BLaER1 treated with 17β-estradiol and CSF1 and Interleukin-3, amounts not matched to agents 10 nM and 100 nM (cell line): ENCODE measurements around the gene PPP1R12C.
"Not testable (repeated sequence)": the region's sequence is repeated elsewhere in the genome, so short reads cannot be mapped to it uniquely, and the experiment has no call there.

Experiments used
- H3K27ac ChIP-seq, 11 experiments: shearing (Covaris generic); formaldehyde crosslinking; 2 replicates each; pipeline ENCODE4 v1.8.1; 2022
- H3K27me3 ChIP-seq, 11 experiments: shearing (Covaris generic); formaldehyde crosslinking; 2 replicates each; pipeline ENCODE4 v1.8.1; 2022
- H3K36me3 ChIP-seq, 11 experiments: shearing (Covaris generic); formaldehyde crosslinking; 2 replicates each; pipeline ENCODE4 v1.8.1; 2022
- H3K4me1 ChIP-seq, 10 experiments: shearing (Covaris generic); formaldehyde crosslinking; 2 replicates each; pipeline ENCODE4 v1.8.1; 2022
- H3K4me2 ChIP-seq, 11 experiments: shearing (Covaris generic); formaldehyde crosslinking; 2 replicates each; pipeline ENCODE4 v1.8.1; 2022
- H3K4me3 ChIP-seq, 10 experiments: shearing (Covaris generic); formaldehyde crosslinking; 2 replicates each; pipeline ENCODE4 v1.8.1; 2022
- H3K9ac ChIP-seq, 11 experiments: shearing (Covaris generic); formaldehyde crosslinking; 2 replicates each; pipeline ENCODE4 v1.8.1; 2022
- H3K9me3 ChIP-seq, 11 experiments: shearing (Covaris generic); formaldehyde crosslinking; replicated peaks in 1 of 11; 2 replicates each; pipeline ENCODE4 v1.8.1; 2022
- H4K20me1 ChIP-seq, 11 experiments: shearing (Covaris generic); formaldehyde crosslinking; 2 replicates each; pipeline ENCODE4 v1.8.1; 2022
- Cebpa-rat ChIP-seq, 11 experiments: shearing (Covaris generic); IDR thresholded peaks; 2 replicates each; pipeline ENCODE4 v1.8.1; 2022

PPP1R12C gene

DNA sequence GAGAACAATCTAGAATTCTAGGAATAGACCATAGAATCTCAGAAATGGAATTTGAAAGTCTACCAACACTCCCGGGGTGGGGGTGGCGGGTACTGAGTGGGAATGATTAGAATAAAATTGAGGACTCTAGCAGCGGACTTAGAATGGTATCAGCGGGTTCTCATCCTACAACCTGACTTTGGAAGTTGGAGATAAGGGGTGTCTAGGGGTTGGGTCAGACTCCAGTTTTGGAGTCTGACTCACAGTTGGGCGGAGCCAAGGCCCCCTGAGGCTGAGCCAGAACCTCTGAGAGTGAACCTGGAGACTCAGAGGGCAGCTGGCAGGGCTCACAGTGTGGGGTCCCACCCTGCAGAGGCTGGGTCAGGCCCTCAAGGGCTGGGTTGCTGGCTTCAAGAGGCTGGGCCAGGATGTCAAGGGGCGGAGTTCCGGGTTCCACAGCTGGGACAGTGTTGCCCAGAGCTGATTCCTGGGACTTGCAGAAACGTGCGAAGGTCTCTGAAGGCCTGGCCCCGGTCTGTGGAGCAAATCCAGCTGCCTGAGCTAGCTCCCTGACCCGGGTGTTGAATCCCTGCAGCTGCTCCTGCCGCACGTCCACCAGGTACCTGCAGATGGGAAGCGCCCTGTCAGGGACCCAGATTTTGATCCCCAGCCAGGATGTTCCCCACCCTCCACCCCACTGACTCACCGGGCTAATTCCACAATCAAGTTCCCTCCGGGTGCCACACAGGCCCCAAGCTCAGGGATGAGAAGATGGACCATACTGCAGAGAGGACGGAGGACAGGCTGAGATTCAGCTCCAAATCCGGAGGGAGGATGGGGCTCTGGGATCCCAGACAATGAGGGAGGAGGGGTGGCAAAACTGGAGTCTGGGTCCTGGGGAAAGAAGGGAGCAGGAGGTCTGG, 41.7 kb upstream of the PPP1R12C start:
- no peaks in the 10 kb centered on the region for H3K36me3 ChIP-seq
- no peaks in the 10 kb centered on the region; a peak in 2 of 22 replicates for H4K20me1 ChIP-seq
- peak overlapping the region in 9 of 11 experiments; percentile 21 to 63 (median 44); a peak in 15 of 22 replicates for H3K9ac ChIP-seq
- H3K27ac ChIP-seq = peak overlapping the region in 7 of 11 experiments; percentile 26 to 58 (median 49); a peak in 11 of 22 replicates
- H3K4me1 ChIP-seq = peaks cover 30 to 54% (median 52%) of the 10 kb centered on the region in 10 experiments
- peak overlapping the region; percentile 29 to 92 (median 85) for H3K4me2 ChIP-seq
- peak overlapping the region in 7 of 10 experiments; percentile 18 to 40 (median 32); a peak in 9 of 20 replicates for H3K4me3 ChIP-seq
- peaks cover 0 to 11% (median 0%) of the 10 kb centered on the region in 11 experiments; a peak in 8 of 22 replicates for H3K27me3 ChIP-seq
- TF ChIP-seq Cebpa-rat (IDR thresholded peaks at IDR 0.05) = no peak
- H3K9me3 ChIP-seq = no peaks in the 10 kb centered on the region

DNA sequence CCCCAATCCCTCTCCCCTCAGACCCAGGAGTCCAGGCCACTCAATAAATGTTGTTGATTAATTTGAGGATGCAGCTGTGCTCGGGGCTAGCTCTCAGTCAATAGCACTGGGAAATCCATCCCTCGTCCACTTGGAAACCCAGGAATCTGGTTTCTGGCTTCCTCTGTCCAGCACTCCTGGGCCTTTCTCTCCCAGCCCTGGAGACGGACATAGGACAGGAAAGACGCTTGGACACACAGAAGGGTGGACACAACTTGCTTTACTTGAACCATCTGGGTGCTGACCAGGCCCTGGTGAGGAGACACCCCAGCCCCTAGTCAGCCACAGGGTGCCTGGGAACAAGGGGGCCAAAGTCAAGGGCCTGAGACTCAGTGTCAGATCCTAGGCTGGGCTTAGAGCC, 41.0 kb upstream of the PPP1R12C start:
- H3K36me3 ChIP-seq = no peaks in the 10 kb centered on the region
- peaks cover 30 to 61% (median 58%) of the 10 kb centered on the region in 10 experiments for H3K4me1 ChIP-seq
- H3K9me3 ChIP-seq = no peaks in the 10 kb centered on the region
- no peak for TF ChIP-seq Cebpa-rat (IDR thresholded peaks at IDR 0.05)
- peak overlapping the region; percentile 29 to 92 (median 85) for H3K4me2 ChIP-seq
- peaks cover 0 to 11% (median 0%) of the 10 kb centered on the region in 11 experiments; a peak in 8 of 22 replicates for H3K27me3 ChIP-seq
- no peak overlapping the region for H3K4me3 ChIP-seq
- H4K20me1 ChIP-seq = no peaks in the 10 kb centered on the region; a peak in 2 of 22 replicates
- peak overlapping the region in 4 of 11 experiments; percentile 9 to 44 (median 30); a peak in 2 of 22 replicates for H3K9ac ChIP-seq
- H3K27ac ChIP-seq = peak overlapping the region in 6 of 11 experiments; percentile 15 to 58 (median 51); a peak in 7 of 22 replicates

DNA sequence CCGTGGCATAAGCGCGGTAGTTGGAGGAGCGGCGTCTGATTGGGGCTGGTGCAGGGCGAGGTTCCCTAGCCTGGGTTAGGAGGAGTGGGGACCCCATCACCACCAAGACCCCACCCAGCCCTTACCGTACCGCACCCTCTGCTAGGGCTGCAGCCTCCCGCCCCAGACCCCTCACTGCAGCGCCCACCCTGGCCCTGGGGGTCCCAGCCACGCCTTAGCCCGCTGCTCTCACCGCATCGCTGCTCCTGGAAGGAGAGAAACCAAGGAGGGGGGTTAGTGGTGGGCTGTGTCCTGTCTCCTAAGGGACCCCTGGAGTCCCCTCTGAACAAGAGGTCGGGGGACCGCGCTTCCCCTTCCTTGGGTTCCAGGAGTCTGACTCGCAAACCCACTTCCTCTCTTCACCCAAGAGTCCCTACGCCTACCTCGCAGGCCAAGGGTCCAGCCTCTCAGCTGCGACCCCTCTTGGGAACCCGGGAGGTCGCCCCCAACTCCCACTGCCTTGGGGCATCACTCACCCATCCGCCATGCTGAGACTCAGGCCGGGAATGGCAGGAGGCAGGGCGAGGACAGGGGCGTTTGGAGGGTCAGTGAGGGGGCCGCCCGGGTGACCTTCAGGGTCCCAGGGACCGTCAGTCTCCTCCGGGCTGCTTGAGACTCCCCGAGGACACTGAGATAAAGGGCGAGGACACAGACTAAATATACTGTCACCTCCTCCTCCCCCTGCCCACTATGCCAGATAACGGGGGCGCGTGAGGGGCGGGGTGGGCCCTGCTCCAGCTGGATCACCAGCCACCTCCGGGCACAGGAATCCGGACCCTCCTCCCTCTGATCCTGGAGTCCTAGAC, 39.8 kb upstream of the PPP1R12C start, which contains the start of gene TNNI3:
TNNI3 (minus strand) TSS at position 669 of the 845 bp plus-strand sequence; CDS start at position 526, 143 bp downstream.
- peaks cover 0 to 11% (median 0%) of the 10 kb centered on the region in 11 experiments; a peak in 8 of 22 replicates for H3K27me3 ChIP-seq
- H3K4me3 ChIP-seq = peak within 1 kb of the TSS; percentile 35 to 60 (median 46)
- peak within 1 kb of the TSS; percentile 80 to 96 (median 87) for H3K4me2 ChIP-seq
- H3K36me3 ChIP-seq = no peaks in the 10 kb centered on the region
- peaks cover 30 to 72% (median 70%) of the 10 kb centered on the region in 10 experiments for H3K4me1 ChIP-seq
- H4K20me1 ChIP-seq = no peaks in the 10 kb centered on the region; a peak in 2 of 22 replicates
- TF ChIP-seq Cebpa-rat (IDR thresholded peaks at IDR 0.05) = no peak
- H3K9ac ChIP-seq = peak within 1 kb of the TSS in 7 of 11 experiments; percentile 25 to 44 (median 32); a peak in 11 of 22 replicates
- H3K9me3 ChIP-seq = peaks cover 0 to 3% (median 0%) of the 10 kb centered on the region in 11 experiments; a peak in 7 of 22 replicates
- H3K27ac ChIP-seq = peak within 1 kb of the TSS in 7 of 11 experiments; percentile 22 to 58 (median 53); a peak in 12 of 22 replicates

DNA sequence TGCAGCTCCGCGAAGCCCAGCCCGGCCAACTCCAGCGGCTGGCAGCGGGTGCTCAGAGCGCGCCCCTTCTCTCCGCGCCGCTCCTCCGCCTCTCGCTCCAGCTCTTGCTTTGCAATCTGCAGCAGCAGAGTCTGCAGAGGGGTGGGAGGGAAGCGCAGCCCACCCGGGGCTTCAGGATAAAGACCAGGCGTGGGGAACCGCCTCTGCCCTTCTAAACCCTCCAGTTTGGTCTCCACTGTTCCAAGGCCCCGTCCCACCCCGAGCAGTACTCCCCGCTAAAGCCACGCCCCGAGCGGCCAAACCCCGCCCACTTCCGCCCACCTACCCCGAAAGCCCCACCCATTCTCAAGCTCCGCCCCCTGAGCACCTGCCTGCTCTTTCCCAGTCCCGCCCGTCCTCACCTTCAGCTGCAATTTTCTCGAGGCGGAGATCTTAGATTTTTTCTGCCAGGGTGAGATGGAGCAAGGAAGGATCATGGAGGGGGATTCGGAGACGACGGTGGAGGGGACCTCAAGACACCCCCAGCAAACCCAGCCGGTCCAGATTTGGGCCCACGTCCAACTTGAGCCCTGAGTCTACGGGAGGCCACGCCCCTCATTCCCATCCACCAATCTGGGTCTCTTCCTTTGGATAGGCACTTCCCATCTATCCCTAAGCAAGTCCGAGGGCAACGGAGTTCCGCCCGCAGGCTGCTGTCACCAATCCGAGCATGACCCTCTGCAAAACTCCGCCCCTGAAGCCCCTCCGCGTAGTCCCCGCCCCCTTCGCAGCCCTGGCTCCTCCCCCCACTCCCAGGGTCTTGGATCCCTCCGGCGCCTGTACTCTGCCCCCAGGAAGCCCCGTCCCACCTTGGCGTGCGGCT, 39.0 kb upstream of the PPP1R12C start:
- Histone ChIP-seq H3K36me3 (no peaks in the 10 kb centered on the region), H3K27me3 (peaks cover 0 to 11% (median 0%) of the 10 kb centered on the region in 11 experiments; a peak in 5 of 22 replicates), H3K9ac (peak overlapping the region in 6 of 11 experiments; percentile 25 to 43 (median 35); a peak in 7 of 22 replicates), H4K20me1 (no peaks in the 10 kb centered on the region; a peak in 2 of 22 replicates), H3K4me3 (peak overlapping the region; percentile 35 to 60 (median 46)), H3K4me2 (peak overlapping the region; percentile 80 to 96 (median 87)), H3K9me3 (peaks cover 0 to 11% (median 8%) of the 10 kb centered on the region in 11 experiments; a peak in 19 of 22 replicates), H3K27ac (peak overlapping the region in 6 of 11 experiments; percentile 22 to 48 (median 41); a peak in 5 of 22 replicates), H3K4me1 (peaks cover 37 to 81% (median 78%) of the 10 kb centered on the region in 10 experiments)
- no peak for TF ChIP-seq Cebpa-rat (IDR thresholded peaks at IDR 0.05)

DNA sequence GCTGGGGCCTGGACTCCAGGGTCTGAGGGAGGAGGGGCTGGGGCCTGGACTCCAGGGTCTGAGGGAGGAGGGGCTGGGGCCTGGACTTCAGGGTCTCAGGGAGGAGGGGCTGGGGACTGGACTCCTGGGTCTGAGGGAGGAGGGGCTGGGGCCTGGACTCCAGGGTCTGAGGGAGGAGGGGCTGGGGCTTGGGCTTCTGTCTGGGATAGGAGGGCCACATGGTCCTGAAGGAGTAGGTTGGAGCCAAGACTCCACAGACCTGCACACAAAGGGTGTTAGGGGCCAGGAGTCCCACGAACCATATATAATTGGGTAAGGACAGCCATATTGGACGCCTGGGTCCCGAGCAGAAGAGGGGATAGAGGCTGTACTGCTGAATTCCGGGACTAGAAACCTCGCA, 38.3 kb upstream of the PPP1R12C start:
- Histone ChIP-seq H3K4me2 (peak overlapping the region; percentile 80 to 96 (median 87); a peak in 21 of 22 replicates), H3K27me3 (peaks cover 0 to 11% (median 0%) of the 10 kb centered on the region in 11 experiments; a peak in 2 of 22 replicates), H3K4me1 (peaks cover 43 to 87% (median 81%) of the 10 kb centered on the region in 10 experiments), H3K4me3 (peak overlapping the region in 2 of 10 experiments; percentile 44 to 48; a peak in 1 of 20 replicates), H3K9me3 (peaks cover 0 to 14% (median 9%) of the 10 kb centered on the region in 11 experiments; a peak in 19 of 22 replicates)
- not testable (repeated sequence) for H4K20me1 ChIP-seq, H3K9ac ChIP-seq, H3K27ac ChIP-seq, H3K36me3 ChIP-seq

DNA sequence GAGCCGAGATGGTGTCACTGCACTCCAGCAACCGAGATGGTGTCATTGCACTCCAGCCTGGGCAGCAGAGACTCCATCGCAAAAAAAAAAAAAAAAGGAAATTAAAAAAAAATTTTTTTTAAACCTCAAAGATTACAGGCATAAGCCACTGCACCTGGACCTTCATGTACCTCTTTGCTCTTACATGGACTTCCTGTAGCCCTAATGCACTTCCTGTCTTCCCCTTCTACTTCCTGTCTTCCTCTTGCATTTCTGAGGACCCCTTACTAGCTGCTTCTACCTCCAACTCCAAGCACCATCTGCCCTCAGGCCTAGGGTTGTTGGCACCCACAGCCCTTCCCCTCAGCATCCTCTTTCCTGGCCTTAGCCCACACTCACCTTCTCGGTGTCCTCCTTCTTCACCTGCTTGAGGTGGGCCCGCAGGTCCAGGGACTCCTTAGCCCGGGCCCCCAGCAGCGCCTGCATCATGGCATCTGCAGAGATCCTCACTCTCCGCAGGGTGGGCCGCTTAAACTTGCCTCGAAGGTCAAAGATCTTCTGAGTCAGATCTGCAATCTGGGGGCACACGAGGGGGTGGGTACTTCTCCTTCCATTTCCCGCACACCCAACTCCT, 36.3 kb upstream of the PPP1R12C start:
- peak overlapping the region in 9 of 11 experiments; percentile 40 to 73 (median 58); a peak in 18 of 22 replicates for H3K4me2 ChIP-seq
- peaks cover 0 to 14% (median 9%) of the 10 kb centered on the region in 11 experiments; a peak in 19 of 22 replicates for H3K9me3 ChIP-seq
- H3K9ac ChIP-seq = 0 out of 22 replicates have a peak overlapping the region, but pooled peaks of 1 of the 11 experiments have one; percentile 9
- no peak overlapping the region for H3K4me3 ChIP-seq
- no peak for TF ChIP-seq Cebpa-rat (IDR thresholded peaks at IDR 0.05)
- peaks cover 31 to 77% (median 67%) of the 10 kb centered on the region in 10 experiments for H3K4me1 ChIP-seq
- H4K20me1 ChIP-seq = no peaks in the 10 kb centered on the region
- no peaks in the 10 kb centered on the region for H3K36me3 ChIP-seq
- H3K27ac ChIP-seq = no peak overlapping the region
- H3K27me3 ChIP-seq = peaks cover 0 to 11% (median 0%) of the 10 kb centered on the region in 11 experiments; a peak in 2 of 22 replicates

DNA sequence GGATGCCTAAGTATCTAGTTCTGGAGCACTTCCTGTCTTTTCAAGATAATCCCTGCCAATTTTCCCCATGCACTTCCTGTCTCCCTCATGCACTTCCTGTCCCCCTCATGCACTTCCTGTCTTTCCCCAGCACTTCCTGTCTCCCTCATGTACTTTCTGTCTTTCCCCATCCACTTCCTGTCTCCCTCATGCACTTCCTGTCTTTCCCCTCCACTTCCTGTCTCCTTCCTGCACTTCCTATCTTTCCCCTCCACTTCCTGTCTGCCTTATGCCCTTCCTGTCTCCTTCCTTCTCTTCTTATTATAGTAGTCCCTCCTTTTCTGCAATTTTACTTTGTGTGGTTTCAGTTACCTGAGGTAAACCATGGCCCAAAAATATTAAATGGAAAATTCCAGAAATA, 34.6 kb upstream of the PPP1R12C start:
- H3K27me3 ChIP-seq = peaks cover 0 to 11% (median 0%) of the 10 kb centered on the region in 11 experiments; a peak in 2 of 22 replicates
- H3K4me1 ChIP-seq = peaks cover 24 to 75% (median 64%) of the 10 kb centered on the region in 10 experiments
- H3K36me3 ChIP-seq = no peaks in the 10 kb centered on the region
- no peak for TF ChIP-seq Cebpa-rat (IDR thresholded peaks at IDR 0.05)
- peak overlapping the region in 10 of 11 experiments; percentile 1 to 72 (median 42); a peak in 17 of 22 replicates for H3K27ac ChIP-seq
- no peaks in the 10 kb centered on the region for H4K20me1 ChIP-seq
- H3K9me3 ChIP-seq = peaks cover 0 to 14% (median 9%) of the 10 kb centered on the region in 11 experiments; a peak in 19 of 22 replicates
- H3K9ac ChIP-seq = peak overlapping the region in 1 of 11 experiments; percentile 6; a peak in 1 of 22 replicates
- H3K4me2 ChIP-seq = peak overlapping the region; percentile 6 to 65 (median 56); a peak in 19 of 22 replicates
- peak overlapping the region in 2 of 10 experiments; percentile 6 to 36; a peak in 2 of 20 replicates for H3K4me3 ChIP-seq
